Measurements from ENCODE around the gene MAGI2. TPM values are rescaled to one million over a fixed set of nuclear protein-coding genes. Genes with fewer than 3 reads are reported as not detected.

MAGI2 gene
- total RNA-seq, 3 donors from 2014 or later = 9.8 to 22.7 (median 20.2) TPM

DNA sequence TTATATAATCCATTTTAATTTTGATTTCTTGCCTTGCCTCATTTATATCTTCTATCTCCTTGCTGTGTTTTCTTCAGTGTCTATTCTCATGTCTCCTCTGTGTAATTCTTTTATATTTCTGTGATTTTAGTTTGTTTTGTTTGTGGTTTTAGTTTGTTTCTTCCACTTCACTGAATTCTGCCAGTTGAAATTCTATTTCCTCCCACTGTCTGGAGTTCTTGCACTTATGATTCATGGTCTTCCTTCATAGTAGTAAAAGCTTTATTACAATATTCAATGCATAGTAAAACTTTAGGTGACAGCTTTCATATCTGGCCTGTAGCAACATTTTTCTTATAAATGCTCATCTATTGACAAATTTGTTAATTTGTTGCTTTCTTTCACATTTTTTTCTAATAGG lies 113.3 kb downstream of the MAGI2 start:
- TF ChIP-seq POLR2A (IDR thresholded peaks at IDR 0.05) (no peak), POLR2AphosphoS5 (IDR thresholded peaks at IDR 0.05) (no peak)
- TF ChIP-seq, protein P1, sequence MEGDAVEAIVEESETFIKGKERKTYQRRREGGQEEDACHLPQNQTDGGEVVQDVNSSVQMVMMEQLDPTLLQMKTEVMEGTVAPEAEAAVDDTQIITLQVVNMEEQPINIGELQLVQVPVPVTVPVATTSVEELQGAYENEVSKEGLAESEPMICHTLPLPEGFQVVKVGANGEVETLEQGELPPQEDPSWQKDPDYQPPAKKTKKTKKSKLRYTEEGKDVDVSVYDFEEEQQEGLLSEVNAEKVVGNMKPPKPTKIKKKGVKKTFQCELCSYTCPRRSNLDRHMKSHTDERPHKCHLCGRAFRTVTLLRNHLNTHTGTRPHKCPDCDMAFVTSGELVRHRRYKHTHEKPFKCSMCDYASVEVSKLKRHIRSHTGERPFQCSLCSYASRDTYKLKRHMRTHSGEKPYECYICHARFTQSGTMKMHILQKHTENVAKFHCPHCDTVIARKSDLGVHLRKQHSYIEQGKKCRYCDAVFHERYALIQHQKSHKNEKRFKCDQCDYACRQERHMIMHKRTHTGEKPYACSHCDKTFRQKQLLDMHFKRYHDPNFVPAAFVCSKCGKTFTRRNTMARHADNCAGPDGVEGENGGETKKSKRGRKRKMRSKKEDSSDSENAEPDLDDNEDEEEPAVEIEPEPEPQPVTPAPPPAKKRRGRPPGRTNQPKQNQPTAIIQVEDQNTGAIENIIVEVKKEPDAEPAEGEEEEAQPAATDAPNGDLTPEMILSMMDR (IDR thresholded peaks at IDR 0.05) = no peak
- no peaks in the 10 kb centered on the region for H3K9me3 ChIP-seq
- H3K27me3 ChIP-seq = no peaks in the 10 kb centered on the region
- H3K4me1 ChIP-seq = no peaks in the 10 kb centered on the region
- H3K36me3 ChIP-seq = no peaks in the 10 kb centered on the region
- no peak for DNase-seq (ENCODE audit: low spot score in 2 of 2)
- intact Hi-C loops (cut with DNase I; ENCODE audit: low total_unique reads) = no loop called here
- no peak overlapping the region for H3K27ac ChIP-seq
- H3K4me3 ChIP-seq = no peak overlapping the region

DNA sequence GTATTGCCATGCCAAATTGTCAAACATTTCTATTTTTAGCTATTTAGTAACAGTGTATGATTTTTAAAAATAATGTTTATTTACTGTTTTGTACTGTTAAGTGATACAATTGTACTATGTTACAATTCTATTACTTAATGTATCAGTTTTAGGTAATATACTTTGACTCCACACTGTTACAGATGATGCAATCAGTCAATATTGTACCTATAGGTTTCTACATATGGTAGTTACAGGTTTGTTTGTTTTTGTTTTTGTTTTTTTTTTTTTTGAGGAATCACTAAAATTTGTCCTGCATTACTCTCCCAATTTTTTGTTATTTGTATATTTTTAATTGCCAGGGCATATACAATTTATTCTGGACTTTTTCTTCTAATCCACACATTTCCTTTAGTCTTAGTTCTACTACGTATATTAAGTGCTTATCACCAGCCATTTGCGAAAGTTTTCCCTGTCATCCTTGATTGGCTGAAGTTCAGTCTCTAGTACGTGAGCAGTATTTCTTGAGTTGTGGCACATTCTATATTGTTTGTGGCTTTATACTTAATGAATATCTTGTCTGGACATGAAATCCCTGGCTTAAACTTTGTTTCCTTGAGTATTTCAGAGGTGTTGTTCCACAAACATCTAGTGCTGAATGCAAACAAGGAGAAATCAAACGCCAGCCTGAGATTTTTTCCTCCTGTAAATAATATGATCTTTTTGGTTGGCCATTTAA lies 114.1 kb downstream of the MAGI2 start:
- no peak for DNase-seq (ENCODE audit: low spot score in 2 of 2)
- Histone ChIP-seq H3K36me3 (no peaks in the 10 kb centered on the region), H3K27ac (no peak overlapping the region), H3K4me1 (no peaks in the 10 kb centered on the region), H3K4me3 (no peak overlapping the region), H3K27me3 (no peaks in the 10 kb centered on the region), H3K9me3 (no peaks in the 10 kb centered on the region)
- intact Hi-C loops (cut with DNase I; ENCODE audit: low total_unique reads) = no loop called here
- TF ChIP-seq POLR2AphosphoS5 (IDR thresholded peaks at IDR 0.05) = no peak

DNA sequence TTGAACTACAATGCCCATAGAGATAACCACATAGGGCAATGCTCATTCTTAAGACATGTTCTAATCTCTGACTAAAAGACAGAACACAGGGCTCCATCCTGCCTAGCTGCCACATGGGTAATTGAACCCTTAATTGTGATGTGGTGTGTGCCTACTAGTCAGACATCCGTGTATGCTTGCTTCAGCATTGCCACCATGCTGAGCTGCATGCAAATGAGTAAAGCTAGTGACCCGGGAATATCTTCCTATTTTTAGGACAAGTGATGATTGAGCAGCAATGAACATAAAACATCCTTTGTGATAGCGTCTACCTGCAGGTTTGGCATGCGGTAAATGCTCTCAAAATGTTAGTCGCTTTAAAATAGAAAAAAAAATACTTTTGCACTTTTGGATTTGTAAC lies 115.8 kb downstream of the MAGI2 start:
- Histone ChIP-seq H3K4me3 (no peak overlapping the region), H3K36me3 (no peaks in the 10 kb centered on the region), H3K27me3 (no peaks in the 10 kb centered on the region), H3K27ac (no peak overlapping the region), H3K4me1 (no peaks in the 10 kb centered on the region), H3K9me3 (no peaks in the 10 kb centered on the region)
- DNase-seq (ENCODE audit: low spot score in 2 of 2) = no peak
- intact Hi-C loops (cut with DNase I; ENCODE audit: low total_unique reads) = no loop called here
- TF ChIP-seq, protein P1 (IDR thresholded peaks at IDR 0.05) = no peak
- TF ChIP-seq POLR2A (IDR thresholded peaks at IDR 0.05) (no peak), POLR2AphosphoS5 (IDR thresholded peaks at IDR 0.05) (no peak)

DNA sequence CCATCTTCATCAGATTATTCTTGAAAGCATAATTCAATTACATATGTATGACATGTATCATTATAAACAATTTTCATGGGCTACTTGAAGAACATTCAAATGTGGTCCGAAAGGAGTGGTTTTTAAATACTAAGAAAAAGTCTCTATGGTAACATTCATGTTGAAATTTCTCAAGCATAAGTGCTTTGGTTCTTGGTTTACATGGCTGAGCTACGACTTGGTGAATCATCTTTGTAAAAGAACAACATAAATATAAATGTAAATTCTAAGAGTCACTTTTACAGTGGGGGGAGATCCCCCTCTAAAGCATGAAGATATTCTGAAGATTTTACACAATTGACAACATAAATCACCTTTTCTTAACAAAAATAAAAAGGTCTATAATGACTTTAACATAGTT lies 118.6 kb downstream of the MAGI2 start:
- Histone ChIP-seq H3K27ac (no peak overlapping the region), H3K36me3 (no peaks in the 10 kb centered on the region), H3K4me3 (no peak overlapping the region), H3K9me3 (no peaks in the 10 kb centered on the region), H3K4me1 (no peaks in the 10 kb centered on the region), H3K27me3 (no peaks in the 10 kb centered on the region)
- intact Hi-C loops (cut with DNase I; ENCODE audit: low total_unique reads) = no loop called here
- no peak for DNase-seq (ENCODE audit: low spot score in 2 of 2)
- TF ChIP-seq POLR2AphosphoS5 (IDR thresholded peaks at IDR 0.05) (no peak), POLR2A (IDR thresholded peaks at IDR 0.05) (no peak)
- TF ChIP-seq, protein P1 (IDR thresholded peaks at IDR 0.05) = no peak

DNA sequence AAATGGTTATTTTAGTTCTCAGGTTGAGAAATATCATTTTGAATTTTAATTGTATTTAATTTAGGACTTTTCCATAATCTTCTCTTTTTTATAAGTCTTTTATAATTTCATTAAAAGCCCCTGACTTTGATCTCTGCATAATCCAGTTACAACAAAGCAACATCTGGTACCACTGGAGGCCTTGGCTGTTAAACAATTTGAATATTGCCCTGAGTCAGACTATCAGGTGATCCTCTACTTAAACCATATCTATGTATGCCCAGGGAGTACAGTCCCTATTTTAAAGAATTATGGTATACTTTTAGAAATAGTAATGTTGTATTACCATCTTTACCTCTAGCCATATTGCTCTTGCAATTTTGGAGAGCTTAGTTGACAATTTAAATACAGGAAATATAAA lies 119.1 kb downstream of the MAGI2 start:
- no peak overlapping the region for H3K27ac ChIP-seq

More for the DNA sequence above, 119.1 kb downstream of the MAGI2 start:
- intact Hi-C loops (cut with DNase I; ENCODE audit: low total_unique reads) = no loop called here
- TF ChIP-seq POLR2A (IDR thresholded peaks at IDR 0.05) = no peak
- no peak for TF ChIP-seq POLR2AphosphoS5 (IDR thresholded peaks at IDR 0.05)
- TF ChIP-seq, protein P1 (IDR thresholded peaks at IDR 0.05) = no peak
- H3K4me3 ChIP-seq = no peak overlapping the region
- no peaks in the 10 kb centered on the region for H3K4me1 ChIP-seq
- H3K9me3 ChIP-seq = no peaks in the 10 kb centered on the region
- no peaks in the 10 kb centered on the region for H3K27me3 ChIP-seq
- no peak for DNase-seq (ENCODE audit: low spot score in 2 of 2)
- no peaks in the 10 kb centered on the region for H3K36me3 ChIP-seq

All from breast epithelium (tissue), 4 donors.